C4-2B (cell line): ENCODE data around the gene WWTR1.

Experiments
- CTCF ChIP-seq: fragments of 450-650 bp; conservative IDR thresholded peaks from 2 replicates; pipeline ENCODE4 v1.5.1; 2017; ENCODE audit warnings: mild to moderate bottlenecking
- ZFX ChIP-seq: fragments of 450-650 bp; IDR thresholded peaks from 2 replicates; pipeline ENCODE4 v1.6.1; 2017

GRCh38 chr3:149612456-149612855, 45.4 kb downstream of the WWTR1 start:
- TF ChIP-seq CTCF = no peak; the same call in 1 of the 2 replicates
- TF ChIP-seq ZFX = no peak
